HEK293T (cell line): ENCODE results near the gene CLIP4.

Source experiments
- CTCF ChIA-PET: fragments of 350-600 bp; formaldehyde crosslinking; extraction: SDS; loops from one replicate; lab custom pipeline; 2021; ENCODE audit warnings: antibody characterized with exemption, inconsistent platforms; lab: Yijun Ruan, JAX
- POLR2A ChIA-PET: fragments of 350-600 bp; formaldehyde crosslinking; extraction: SDS; loops from one replicate; lab custom pipeline; 2020; ENCODE audit warnings: antibody characterized with exemption, inconsistent platforms; lab: Yijun Ruan, JAX
- DNase-seq: peaks from one replicate; pipeline ENCODE4 v3.0.0; 2012; ENCODE audit warnings: mixed read lengths; ENCODE audit errors: extremely low spot score
- ARNT ChIP-seq: fragments of 450-650 bp; IDR thresholded peaks from 2 replicates; pipeline ENCODE4 v1.6.1; 2017; ENCODE audit warnings: mild to moderate bottlenecking
- BHLHE40 ChIP-seq: fragments of 450-650 bp; IDR thresholded peaks from 2 replicates; pipeline ENCODE4 v1.6.1; 2016; ENCODE audit warnings: mild to moderate bottlenecking, moderate library complexity, borderline replicate concordance
- CTBP1 ChIP-seq: fragments of 450-650 bp; IDR thresholded peaks from 2 replicates; pipeline ENCODE4 v1.6.1; 2016; ENCODE audit warnings: borderline replicate concordance
- ELF4 ChIP-seq: fragments of 450-650 bp; IDR thresholded peaks from 2 replicates; pipeline ENCODE4 v1.6.1; 2017; ENCODE audit warnings: antibody characterized with exemption
- FOXA1 ChIP-seq: fragments of 450-650 bp; IDR thresholded peaks from 2 replicates; pipeline ENCODE4 v1.6.1; 2016; ENCODE audit warnings: mild to moderate bottlenecking
- FOXK2 ChIP-seq: fragments of 450-650 bp; IDR thresholded peaks from 2 replicates; pipeline ENCODE4 v1.6.1; 2016; ENCODE audit warnings: mild to moderate bottlenecking
- FOXM1 ChIP-seq: fragments of 450-650 bp; IDR thresholded peaks from 2 replicates; pipeline ENCODE4 v1.6.1; 2017; ENCODE audit warnings: mild to moderate bottlenecking, borderline replicate concordance
- HDGF ChIP-seq: fragments of 450-650 bp; IDR thresholded peaks from 2 replicates; pipeline ENCODE4 v1.6.1; 2017; ENCODE audit warnings: antibody characterized with exemption, borderline replicate concordance
- L3MBTL2 ChIP-seq: fragments of 450-650 bp; conservative IDR thresholded peaks from 2 replicates; pipeline ENCODE4 v1.6.1; 2016; ENCODE audit warnings: mild to moderate bottlenecking
- LEF1 ChIP-seq: fragments of 450-650 bp; IDR thresholded peaks from 2 replicates; pipeline ENCODE4 v1.6.1; 2017; ENCODE audit warnings: mild to moderate bottlenecking, borderline replicate concordance
- NFRKB ChIP-seq: fragments of 450-650 bp; IDR thresholded peaks from 2 replicates; pipeline ENCODE4 v1.6.1; 2016; ENCODE audit warnings: mild to moderate bottlenecking, moderate library complexity
- SP1 ChIP-seq: fragments of 450-650 bp; IDR thresholded peaks from 2 replicates; pipeline ENCODE4 v1.6.1; 2017
- SUZ12 ChIP-seq: fragments of 450-650 bp; IDR thresholded peaks from 2 replicates; pipeline ENCODE4 v1.6.1; 2016; ENCODE audit warnings: mild to moderate bottlenecking
- TARDBP ChIP-seq: fragments of 450-650 bp; IDR thresholded peaks from 2 replicates; pipeline ENCODE4 v1.6.1; 2016
- ZNF384 ChIP-seq: fragments of 450-650 bp; IDR thresholded peaks from 2 replicates; pipeline ENCODE4 v1.6.1; 2016
- TF ChIP-seq, protein P1 (sequence below): fragments of 450-650 bp; IDR thresholded peaks from 2 replicates; pipeline ENCODE4 v1.6.1; 2016

The CLIP4 gene

DNA sequence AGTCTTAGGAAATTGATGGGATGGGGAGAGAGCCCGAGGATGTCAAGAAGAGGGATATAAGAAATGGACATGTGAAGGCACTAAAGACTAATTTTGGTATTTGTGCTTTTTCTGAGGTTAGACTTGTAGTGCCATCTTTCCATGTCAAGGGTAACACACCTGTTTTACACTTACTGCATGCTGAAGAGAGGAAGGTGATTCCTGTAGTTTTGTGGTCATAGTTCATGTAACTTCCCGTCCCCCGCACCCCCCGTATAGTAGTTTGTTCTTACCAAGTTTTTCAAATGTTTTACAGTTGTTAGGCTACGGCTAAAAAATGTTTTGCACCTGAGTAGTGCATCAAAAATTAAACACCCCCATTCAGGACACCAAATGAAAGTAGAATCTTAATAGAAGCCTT, 73.8 kb downstream of the CLIP4 start:
- DNase-seq, result no peak
- ChIA-PET CTCF (no interaction called here), POLR2A (no interaction called here)
- no peak for TF ChIP-seq SP1
- no peak for TF ChIP-seq SUZ12
- no peak for TF ChIP-seq FOXA1
- TF ChIP-seq FOXM1, result no peak
- TF ChIP-seq, protein P1, sequence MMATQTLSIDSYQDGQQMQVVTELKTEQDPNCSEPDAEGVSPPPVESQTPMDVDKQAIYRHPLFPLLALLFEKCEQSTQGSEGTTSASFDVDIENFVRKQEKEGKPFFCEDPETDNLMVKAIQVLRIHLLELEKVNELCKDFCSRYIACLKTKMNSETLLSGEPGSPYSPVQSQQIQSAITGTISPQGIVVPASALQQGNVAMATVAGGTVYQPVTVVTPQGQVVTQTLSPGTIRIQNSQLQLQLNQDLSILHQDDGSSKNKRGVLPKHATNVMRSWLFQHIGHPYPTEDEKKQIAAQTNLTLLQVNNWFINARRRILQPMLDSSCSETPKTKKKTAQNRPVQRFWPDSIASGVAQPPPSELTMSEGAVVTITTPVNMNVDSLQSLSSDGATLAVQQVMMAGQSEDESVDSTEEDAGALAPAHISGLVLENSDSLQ, result no peak
- no peak for TF ChIP-seq L3MBTL2
- TF ChIP-seq HDGF, result no peak
- no peak for TF ChIP-seq TARDBP
- no peak for TF ChIP-seq BHLHE40
- TF ChIP-seq FOXK2, result no peak
- TF ChIP-seq LEF1, result no peak
- no peak for TF ChIP-seq NFRKB
- no peak for TF ChIP-seq ARNT
- no peak for TF ChIP-seq ELF4
- no peak for TF ChIP-seq ZNF384
- TF ChIP-seq CTBP1, result no peak

DNA sequence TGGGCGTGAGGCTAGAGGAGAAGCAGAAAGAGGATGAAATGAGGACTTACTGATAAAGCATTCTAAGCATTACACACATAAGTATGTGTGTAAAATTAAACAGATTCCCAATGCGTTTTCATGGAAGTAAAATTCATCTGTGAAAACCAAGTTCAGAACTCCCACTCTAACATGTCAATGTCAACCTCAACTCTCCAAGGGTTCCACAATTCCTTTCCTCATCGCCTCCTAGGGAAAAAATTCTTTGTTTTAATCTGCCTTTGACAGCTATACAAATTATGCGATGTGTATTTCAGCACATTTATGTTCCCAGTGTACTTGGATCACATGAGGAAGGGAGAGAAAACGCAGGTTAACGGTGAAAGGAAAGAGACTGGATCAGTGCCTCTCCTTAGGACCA, 76.6 kb downstream of the CLIP4 start:
- ChIA-PET POLR2A (no interaction called here), CTCF (interaction anchor here (0.7 kb wide), 1 partner anchor 306 kb away, joined by 3 read pairs; no protein-coding TSS in a partner anchor)
- no peak for TF ChIP-seq HDGF
- TF ChIP-seq BHLHE40, result no peak
- no peak for TF ChIP-seq L3MBTL2
- TF ChIP-seq FOXK2, result no peak
- TF ChIP-seq SUZ12, result no peak
- TF ChIP-seq SP1, result no peak
- TF ChIP-seq TARDBP, result no peak
- no peak for TF ChIP-seq ARNT
- no peak for TF ChIP-seq ZNF384
- no peak for TF ChIP-seq FOXA1
- no peak for TF ChIP-seq CTBP1
- TF ChIP-seq, protein P1, result no peak
- TF ChIP-seq NFRKB, result no peak
- no peak for TF ChIP-seq FOXM1
- no peak for TF ChIP-seq ELF4
- TF ChIP-seq LEF1, result no peak
- no peak for DNase-seq

DNA sequence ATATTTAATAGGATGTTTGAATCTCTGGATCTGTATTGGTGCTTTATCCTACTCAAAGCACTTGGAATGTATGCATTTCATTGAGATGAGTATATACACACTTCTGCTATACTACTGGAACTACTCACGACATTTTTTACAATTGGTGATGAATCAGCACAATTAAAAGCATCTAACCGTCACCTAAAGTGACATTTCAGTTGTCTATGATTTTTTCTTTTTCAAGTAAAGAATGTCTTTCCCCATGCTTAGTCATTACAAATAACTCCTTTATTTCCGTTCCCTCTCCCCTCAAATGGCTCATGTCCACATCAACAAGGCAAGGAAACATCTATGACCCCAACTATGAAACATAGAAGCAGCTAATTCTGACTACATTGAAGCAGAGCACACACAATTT, 77.3 kb downstream of the CLIP4 start:
- no peak for TF ChIP-seq ELF4
- TF ChIP-seq, protein P1, result no peak
- TF ChIP-seq TARDBP, result no peak
- TF ChIP-seq L3MBTL2, result no peak
- no peak for TF ChIP-seq FOXM1
- no peak for TF ChIP-seq ARNT
- TF ChIP-seq NFRKB, result no peak
- no peak for TF ChIP-seq SP1
- TF ChIP-seq FOXA1, result no peak
- no peak for TF ChIP-seq SUZ12
- no peak for TF ChIP-seq FOXK2
- TF ChIP-seq CTBP1, result no peak
- CTCF ChIA-PET, result no interaction called here
- no peak for DNase-seq
- POLR2A ChIA-PET, result no interaction called here

DNA sequence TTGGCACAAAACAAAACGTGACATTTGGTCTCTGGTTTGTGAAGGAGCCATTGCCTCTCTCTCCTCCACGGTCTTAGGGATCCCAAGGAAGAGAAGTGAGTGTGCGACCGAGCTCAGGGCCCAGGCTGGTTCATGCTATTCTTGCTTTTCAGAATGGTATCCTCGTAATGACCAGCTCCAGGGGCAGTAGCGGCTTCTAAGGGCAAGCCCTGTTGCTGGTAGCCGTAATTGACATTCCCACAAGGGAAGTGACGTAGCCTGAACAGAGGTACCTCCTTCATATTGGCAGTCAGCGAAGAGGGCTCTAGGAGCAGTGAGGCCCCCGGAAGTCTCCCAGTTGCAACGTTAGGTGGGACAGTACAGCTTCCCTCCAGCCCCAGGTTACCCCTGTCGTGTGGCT, 77.9 kb downstream of the CLIP4 start:
- TF ChIP-seq FOXM1 (no peak), SP1 (no peak), ARNT (no peak), SUZ12 (no peak), BHLHE40 (no peak), LEF1 (no peak), CTBP1 (no peak), FOXK2 (no peak)
- TF ChIP-seq, protein P1, result no peak
- CTCF ChIA-PET, result no interaction called here
- POLR2A ChIA-PET, result no interaction called here
- no peak for DNase-seq

DNA sequence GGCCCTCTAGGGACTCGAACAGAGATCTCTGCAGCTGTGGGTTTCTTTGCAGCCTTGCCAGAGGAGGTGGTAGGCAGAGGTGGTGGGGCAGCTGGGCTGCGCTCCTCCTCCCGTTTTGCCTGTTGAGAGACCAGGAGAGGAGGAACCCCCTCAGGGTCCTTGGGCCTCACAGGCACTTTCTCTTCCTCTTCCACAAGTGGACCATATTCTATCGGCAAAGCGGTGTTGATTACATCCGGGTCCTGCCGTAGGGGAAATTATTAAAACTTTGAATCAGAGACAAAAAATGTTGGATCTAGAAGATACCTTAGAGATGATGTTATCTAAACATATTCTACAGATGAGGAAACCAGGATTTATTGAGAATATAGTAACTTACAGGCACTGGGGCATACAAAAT, 78.5 kb downstream of the CLIP4 start:
- ChIA-PET CTCF (no interaction called here), POLR2A (no interaction called here)
- no peak for DNase-seq
- TF ChIP-seq CTBP1, result no peak
- TF ChIP-seq ELF4, result no peak
- TF ChIP-seq LEF1, result no peak
- TF ChIP-seq L3MBTL2, result no peak
- no peak for TF ChIP-seq SP1
- no peak for TF ChIP-seq NFRKB
- no peak for TF ChIP-seq BHLHE40
- TF ChIP-seq FOXK2, result no peak
- no peak for TF ChIP-seq TARDBP
- TF ChIP-seq FOXA1, result no peak
- TF ChIP-seq, protein P1, result no peak

DNA sequence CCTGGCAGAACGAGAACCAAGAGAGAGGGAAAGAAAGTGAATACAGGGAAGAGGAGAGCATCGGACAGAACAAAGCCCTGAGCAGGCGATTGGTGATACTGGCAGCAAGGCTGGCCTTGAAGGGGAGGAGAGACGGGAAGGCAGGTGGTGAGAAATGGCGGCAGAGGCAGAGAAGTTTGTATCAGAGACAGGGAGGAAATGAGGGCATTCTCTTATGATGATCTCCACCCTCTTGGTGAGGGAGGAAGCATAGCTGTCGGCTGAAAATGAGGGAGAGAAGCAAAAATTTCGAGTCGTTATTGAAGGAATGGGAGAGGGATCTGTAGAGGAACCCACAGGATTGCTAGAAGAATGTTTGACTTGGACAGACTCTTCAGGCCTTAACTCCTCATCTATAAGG, 80.6 kb downstream of the CLIP4 start:
- ChIA-PET CTCF (interaction anchor here (1.2 kb wide), 1 partner anchor 12 kb away, joined by 3 read pairs; no protein-coding TSS in a partner anchor), POLR2A (no interaction called here)
- DNase-seq, result no peak
- TF ChIP-seq NFRKB, result no peak
- TF ChIP-seq ARNT, result no peak
- TF ChIP-seq TARDBP, result no peak
- no peak for TF ChIP-seq FOXM1
- no peak for TF ChIP-seq SUZ12
- TF ChIP-seq FOXA1, result no peak
- TF ChIP-seq ZNF384, result no peak
- no peak for TF ChIP-seq LEF1
- no peak for TF ChIP-seq FOXK2
- TF ChIP-seq SP1, result no peak
- TF ChIP-seq BHLHE40, result no peak
- TF ChIP-seq, protein P1, result no peak
- TF ChIP-seq ELF4, result no peak
- TF ChIP-seq L3MBTL2, result no peak
- TF ChIP-seq HDGF, result no peak
- no peak for TF ChIP-seq CTBP1
